GM18951 (cell line): ENCODE measurements around the gene PELI2.

ENCODE experiments used
- POLR2A ChIP-seq: IDR thresholded peaks from 4 replicates; pipeline ENCODE4 v1.6.1; 2011; ENCODE audit warnings: mild to moderate bottlenecking; ENCODE audit not compliant: insufficient read length, insufficient read depth; ENCODE audit errors: extremely low read depth
- in situ Hi-C: fragments of 300-500 bp; cut with MboI; formaldehyde crosslinking; loops from one replicate; pipeline ENCODE4 v1.12.0; 2022; ENCODE audit warnings: low sequenced_read_pairs, mixed read lengths, inconsistent platforms; ENCODE audit not compliant: unreplicated experiment

Gene PELI2

DNA sequence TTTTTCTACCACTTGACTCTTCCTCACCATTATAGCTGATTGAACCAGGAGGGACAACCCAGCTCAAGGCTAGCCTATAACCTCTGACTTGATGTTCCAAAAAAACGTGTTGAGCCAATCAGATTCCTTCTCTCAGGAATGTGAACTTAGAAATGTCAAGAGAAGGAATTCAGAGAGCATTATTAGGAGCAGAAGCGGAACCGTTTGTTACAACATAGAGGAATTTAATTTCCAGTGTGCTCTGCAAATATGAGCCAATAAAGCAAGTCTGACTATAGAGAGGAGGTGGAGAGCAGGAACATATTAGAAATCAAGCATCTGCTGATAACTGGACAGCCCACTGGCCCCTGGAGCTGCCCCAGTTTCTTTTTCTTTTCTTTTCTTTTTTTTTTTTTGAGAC, 15.3 kb upstream of the PELI2 start:
- in situ Hi-C loops, result no loop called here
- TF ChIP-seq POLR2A, result no peak

GRCh38 chr14:56107615-56108014, 10.6 kb upstream of the PELI2 start:
- TF ChIP-seq POLR2A, result no peak
- in situ Hi-C loops, result no loop called here

- in situ Hi-C loops, result no loop called here
- no peak for TF ChIP-seq POLR2A
Observed at GRCh38 chr14:56108057-56108456, 10.2 kb upstream of the PELI2 start.

GRCh38 chr14:56112781-56113180, 5.4 kb upstream of the PELI2 start:
- in situ Hi-C loops, result loop anchor here (5.0 kb wide), 1 partner anchor 35 kb away; no protein-coding TSS in a partner anchor
- no peak for TF ChIP-seq POLR2A

DNA sequence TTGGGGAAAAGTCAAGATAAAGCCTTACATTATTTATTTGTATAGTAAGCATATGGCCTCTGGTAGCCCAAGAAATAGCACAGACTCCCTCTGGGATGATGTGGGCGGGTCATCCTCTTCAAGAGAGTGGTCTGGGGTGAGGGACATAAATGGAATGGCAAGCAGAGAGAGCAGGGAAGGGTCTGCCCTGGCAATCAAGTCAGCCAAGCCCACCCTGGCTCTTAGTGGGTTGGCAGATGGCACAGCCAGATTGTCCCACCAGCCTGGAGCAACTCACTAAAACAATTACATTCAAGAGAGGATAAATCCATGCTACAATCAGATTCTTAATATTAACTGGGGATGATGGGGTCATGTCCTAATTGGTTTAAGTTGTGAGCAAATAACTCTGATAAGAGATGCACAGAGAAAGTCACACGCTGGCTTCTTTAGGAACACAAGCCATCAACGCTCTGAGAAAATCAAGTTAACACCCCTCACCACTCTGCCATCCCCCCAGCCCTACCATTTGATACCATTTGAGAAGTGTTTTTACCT, 2.8 kb upstream of the PELI2 start:
- in situ Hi-C loops, result no loop called here
- TF ChIP-seq POLR2A, result no peak

GRCh38 chr14:56115976-56116893, 2.0 kb upstream of the PELI2 start:
- no peak for TF ChIP-seq POLR2A
- in situ Hi-C loops, result no loop called here

- no peak for TF ChIP-seq POLR2A
Observed at GRCh38 chr14:56118611-56119181, 485 bp downstream of the PELI2 start.

DNA sequence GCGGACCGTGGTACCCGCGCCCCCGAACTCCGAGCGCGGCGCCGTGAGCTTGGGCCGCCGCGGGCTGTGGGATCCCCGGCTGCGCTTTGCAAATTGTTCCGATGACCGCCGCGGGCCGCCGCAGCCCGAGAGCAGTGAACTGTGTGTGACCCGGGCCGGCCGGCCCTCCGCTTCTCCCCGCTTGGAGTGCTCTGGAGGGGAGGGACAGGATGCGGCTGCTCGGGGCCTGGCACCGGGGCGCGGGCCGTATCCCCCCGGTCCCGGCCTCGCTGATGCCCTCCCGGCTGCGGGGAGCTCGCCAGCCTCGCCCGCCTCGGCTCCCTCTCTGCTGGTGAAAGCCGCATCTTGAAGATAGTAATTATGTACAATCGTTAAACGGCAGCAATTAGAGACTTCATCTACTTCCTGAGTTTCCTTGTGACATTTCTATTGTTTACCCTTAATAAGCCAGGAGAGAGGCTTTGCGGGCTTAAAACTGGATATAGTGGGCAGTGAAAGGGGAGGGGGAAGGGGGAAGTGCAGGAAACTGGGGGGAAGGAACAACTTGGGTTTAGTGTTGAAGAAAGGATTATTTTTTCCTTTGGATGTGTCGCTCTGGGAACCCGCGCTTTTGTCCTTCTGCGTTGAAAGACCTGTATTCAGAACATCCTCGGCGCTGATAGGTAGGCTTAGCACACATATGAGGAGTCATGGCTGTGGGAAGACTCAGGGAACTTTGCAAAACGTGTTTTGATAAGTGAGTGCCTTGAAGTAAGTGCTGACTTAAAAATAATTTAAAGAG, 1.2 kb downstream of the PELI2 start:
- in situ Hi-C loops, result no loop called here
- no peak for TF ChIP-seq POLR2A

More at GRCh38 chr14:56118611-56119181, 485 bp downstream of the PELI2 start:
- in situ Hi-C loops, result no loop called here

DNA sequence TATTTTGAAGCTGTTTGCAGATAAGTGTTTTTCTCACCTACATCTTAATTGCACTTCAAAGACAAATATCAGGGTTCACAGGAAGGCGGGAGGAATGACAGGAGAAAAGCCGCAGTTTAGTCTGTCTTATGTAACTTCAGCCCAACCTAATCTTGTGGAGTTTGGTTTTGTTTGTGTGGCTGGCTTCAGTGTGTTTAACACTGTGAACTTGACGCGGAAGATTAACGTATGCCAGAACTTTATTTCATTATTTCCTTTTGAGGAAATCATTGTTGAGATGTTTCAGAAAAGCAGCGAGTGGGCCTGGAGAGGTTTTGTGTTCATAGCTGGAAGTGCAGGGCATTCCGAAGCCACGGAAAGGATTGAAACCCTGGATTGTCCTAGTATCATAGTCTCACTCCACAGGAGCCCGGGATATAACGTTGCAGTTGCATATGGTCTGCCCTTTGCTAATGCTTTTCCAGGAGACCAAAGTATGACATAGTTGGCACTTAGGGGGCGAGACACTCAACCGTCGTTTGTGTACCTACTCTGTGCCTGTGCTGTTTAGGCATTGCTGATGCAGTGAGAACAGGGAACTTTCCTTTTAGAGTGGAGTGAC, 2.0 kb downstream of the PELI2 start:
- in situ Hi-C loops, result no loop called here
- TF ChIP-seq POLR2A, result no peak

DNA sequence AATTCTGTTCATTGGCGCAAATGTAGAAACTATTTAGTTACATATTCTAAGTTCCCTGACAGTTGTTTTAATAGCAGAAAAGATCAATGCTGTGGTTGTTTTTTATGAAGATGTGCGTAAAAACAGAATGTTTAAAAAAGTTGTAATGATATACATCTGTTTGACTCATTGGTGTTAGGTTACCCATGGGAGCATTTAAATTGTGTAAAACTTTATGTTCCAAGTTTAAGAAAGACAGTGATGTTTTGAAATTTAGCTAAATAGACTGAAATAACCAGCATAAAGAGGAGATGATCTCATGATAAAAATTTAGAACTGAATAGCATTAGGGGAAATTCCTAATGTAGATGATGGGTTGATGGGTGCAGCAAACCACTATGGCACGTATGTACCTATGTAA, 3.6 kb downstream of the PELI2 start:
- in situ Hi-C loops, result no loop called here
- TF ChIP-seq POLR2A, result no peak

- TF ChIP-seq POLR2A, result no peak
- in situ Hi-C loops, result no loop called here
Observed at GRCh38 chr14:56122301-56122700, 4.1 kb downstream of the PELI2 start.

- no peak for TF ChIP-seq POLR2A
- in situ Hi-C loops, result no loop called here
Observed at GRCh38 chr14:56124327-56124726, 6.1 kb downstream of the PELI2 start.
